ENCODE results near the gene SEMA7A. TPM values are rescaled to one million over a fixed set of nuclear protein-coding genes. Genes with fewer than 3 reads are reported as not detected.

Gene SEMA7A
- polyA plus RNA-seq, 1 of the 3 experiments (the other 2 are of a cell fraction): 1.3 TPM

- Histone ChIP-seq H3K4me2 (0 out of 2 replicates have a peak overlapping the region, but pooled peaks have one; percentile 15), H3K36me3 (replicated peaks in 1 of 2; ENCODE audit: control insufficient read depth in 1 of 2, insufficient read depth in 2 of 2, low read length in 1 of 2) (no peaks in the 10 kb centered on the region), H2AFZ (ENCODE audit: low read depth) (no peak overlapping the region)
These were observed 37.1 kb downstream of the SEMA7A start for GRCh38 chr15:74396445-74397238.

GRCh38 chr15:74396146-74396438 lies 37.7 kb downstream of the SEMA7A start:
- ChIA-PET CTCF (interaction anchor here (1.1 kb wide), 1 partner anchor 14 kb away, joined by 4 read pairs; no protein-coding TSS in a partner anchor), POLR2A (no interaction called here)
- H2AFZ ChIP-seq (ENCODE audit: low read depth): no peak overlapping the region
- H3K79me2 ChIP-seq (ENCODE audit: insufficient read depth): no peaks in the 10 kb centered on the region
- WGBS (ENCODE audit: low lambda C conversion rate): 98% methylated on average over 4 of the region's 10 CpGs
- no peaks in the 10 kb centered on the region for H3K27me3 ChIP-seq (ENCODE audit: insufficient read depth)
- no peak for DNase-seq
- no peak overlapping the region for H3K9ac ChIP-seq
- H3F3A ChIP-seq (replicated peaks; ENCODE audit: insufficient read depth): no peaks in the 10 kb centered on the region
- TF ChIP-seq TAF1 (IDR thresholded peaks at IDR 0.05; ENCODE audit: borderline replicate concordance, low read depth, low read length): no peak
- TF ChIP-seq MXI1 (IDR thresholded peaks at IDR 0.05; ENCODE audit: low read depth, low read length): no peak
- TF ChIP-seq EP300 (IDR thresholded peaks at IDR 0.05; ENCODE audit: borderline replicate concordance in 1 of 2, low read depth in 1 of 2, low read length in 1 of 2): no peak
- TF ChIP-seq RCOR1 (IDR thresholded peaks at IDR 0.05; ENCODE audit: low read length): no peak
- TF ChIP-seq MAX (IDR thresholded peaks at IDR 0.05; ENCODE audit: low read depth): no peak
- no peak for TF ChIP-seq REST (IDR thresholded peaks at IDR 0.05; ENCODE audit: low read depth, low read length)
- no peak for TF ChIP-seq YY1 (IDR thresholded peaks at IDR 0.05; ENCODE audit: low read depth)
- TF ChIP-seq POLR2AphosphoS5 (IDR thresholded peaks at IDR 0.05; ENCODE audit: low read depth, low read length): no peak
- TF ChIP-seq NFIC (IDR thresholded peaks at IDR 0.05; ENCODE audit: borderline replicate concordance): no peak
- no peak for TF ChIP-seq USF1 (IDR thresholded peaks at IDR 0.05; ENCODE audit: borderline replicate concordance, low read depth)
- H3K4me3 ChIP-seq (ENCODE audit: low read depth in 2 of 2, low read length in 1 of 2): no peak overlapping the region
- no peaks in the 10 kb centered on the region for H4K20me1 ChIP-seq (ENCODE audit: insufficient read depth)
- no peaks in the 10 kb centered on the region for H3K36me3 ChIP-seq (replicated peaks in 1 of 2; ENCODE audit: control insufficient read depth in 1 of 2, insufficient read depth in 2 of 2, low read length in 1 of 2)
- no peaks in the 10 kb centered on the region for H3K9me2 ChIP-seq
- H3K27ac ChIP-seq (ENCODE audit: low read depth in 2 of 2, low read length in 1 of 2): no peak overlapping the region
- no peak overlapping the region for H3K4me2 ChIP-seq
- H3K4me1 ChIP-seq (ENCODE audit: control insufficient read depth in 1 of 2, insufficient read depth in 2 of 2, low read depth in 1 of 2, low read length in 1 of 2): peaks cover 0 to 14% of the 10 kb centered on the region in 2 experiments; a peak in 2 of 4 replicates
- H3K9me3 ChIP-seq: no peaks in the 10 kb centered on the region

More at GRCh38 chr15:74396445-74397238, 37.1 kb downstream of the SEMA7A start:
- peaks cover 0 to 13% of the 10 kb centered on the region in 2 experiments; a peak in 2 of 4 replicates for H3K4me1 ChIP-seq (ENCODE audit: control insufficient read depth in 1 of 2, insufficient read depth in 2 of 2, low read depth in 1 of 2, low read length in 1 of 2)
- H3K4me3 ChIP-seq (ENCODE audit: low read depth in 2 of 2, low read length in 1 of 2): no peak overlapping the region
- no peaks in the 10 kb centered on the region for H3K9me3 ChIP-seq
- no peaks in the 10 kb centered on the region for H4K20me1 ChIP-seq (ENCODE audit: insufficient read depth)
- H3F3A ChIP-seq (replicated peaks; ENCODE audit: insufficient read depth): no peaks in the 10 kb centered on the region
- CTCF ChIA-PET: interaction anchor here (1.1 kb wide), 1 partner anchor 14 kb away, joined by 4 read pairs; no protein-coding TSS in a partner anchor
- 66% methylated on average over 4 of the region's 9 CpGs for WGBS (ENCODE audit: low lambda C conversion rate)
- H3K9me2 ChIP-seq: no peaks in the 10 kb centered on the region
- no peaks in the 10 kb centered on the region for H3K79me2 ChIP-seq (ENCODE audit: insufficient read depth)
- POLR2A ChIA-PET: no interaction called here
- TF ChIP-seq FOSL2 (IDR thresholded peaks at IDR 0.05; ENCODE audit: borderline replicate concordance, low read depth) (peak; percentile 60; the same call in 1 of the 2 replicates), REST (IDR thresholded peaks at IDR 0.05; ENCODE audit: low read depth, low read length) (no peak)
- no peak overlapping the region for H3K9ac ChIP-seq
- no peak for DNase-seq
- H3K27ac ChIP-seq (ENCODE audit: low read depth in 2 of 2, low read length in 1 of 2): no peak overlapping the region
- no peaks in the 10 kb centered on the region for H3K27me3 ChIP-seq (ENCODE audit: insufficient read depth)
